Body of pancreas (tissue), 4 donors: ENCODE results near the gene ATP6V1F.

Experiments
- CTCF ChIP-seq, 7 experiments: fragments of 450-650 bp in 4 of 7; fragments of 200-600 bp in 3 of 7; sonication (generic) in 3 of 7; IDR thresholded peaks; one replicate each; pipeline ENCODE4 v1.5.1; 2016 to 2019; ENCODE audit warnings: antibody characterized with exemption in 7 of 7
- POLR2A ChIP-seq, 3 donors: fragments of 450-650 bp; IDR thresholded peaks; one replicate each; pipeline ENCODE4 v1.6.1; 2016; ENCODE audit warnings: antibody characterized with exemption in 3 of 3, mild to moderate bottlenecking in 2 of 3

GRCh38 chr7:128832880-128833147 is 29.8 kb upstream of the ATP6V1F start:
- TF ChIP-seq CTCF (IDR thresholded peaks at IDR 0.05): no peak
- no peak for TF ChIP-seq POLR2A (IDR thresholded peaks at IDR 0.05)
